HG02588 (cell line): ENCODE measurements around the gene LATS1.
"Not testable (repeated sequence)": the region's sequence is repeated elsewhere in the genome, so short reads cannot be mapped to it uniquely, and the experiment has no call there.

Source experiments
- ATAC-seq: cut with Tn5 transposase; IDR thresholded peaks from one replicate; pipeline ENCODE4 v1.9.1; 2021; ENCODE audit warnings: mild to moderate bottlenecking, moderate library complexity; ENCODE audit not compliant: unreplicated experiment

Gene LATS1

GRCh38 chr6:149728499-149729234, 10.8 kb upstream of the LATS1 start:
- no peak for ATAC-seq

- ATAC-seq = no peak
Observed at GRCh38 chr6:149727793-149728498, 10.0 kb upstream of the LATS1 start.

GRCh38 chr6:149725785-149726184, 7.9 kb upstream of the LATS1 start:
- ATAC-seq = no peak

GRCh38 chr6:149723771-149724417, 6.0 kb upstream of the LATS1 start:
- no peak for ATAC-seq

GRCh38 chr6:149723262-149723661, 5.4 kb upstream of the LATS1 start:
- no peak for ATAC-seq

- no peak for ATAC-seq
Observed at GRCh38 chr6:149719531-149719930, 1.6 kb upstream of the LATS1 start.

GRCh38 chr6:149717255-149717587, 680 bp downstream of the LATS1 start:
- ATAC-seq = no peak

- no peak for ATAC-seq
Observed at GRCh38 chr6:149716181-149716963, 1.5 kb downstream of the LATS1 start.

GRCh38 chr6:149714442-149714841, 3.5 kb downstream of the LATS1 start:
- no peak for ATAC-seq

GRCh38 chr6:149711711-149712110, 6.2 kb downstream of the LATS1 start:
- no peak for ATAC-seq

GRCh38 chr6:149701714-149702113, 16.2 kb downstream of the LATS1 start:
- no peak for ATAC-seq

GRCh38 chr6:149699150-149699549, 18.8 kb downstream of the LATS1 start:
- no peak for ATAC-seq

GRCh38 chr6:149698175-149698574, 19.7 kb downstream of the LATS1 start:
- no peak for ATAC-seq

- no peak for ATAC-seq
Observed at GRCh38 chr6:149696901-149697300, 21.0 kb downstream of the LATS1 start.

- no peak for ATAC-seq
Observed at GRCh38 chr6:149694921-149695320, 23.0 kb downstream of the LATS1 start.

- no peak for ATAC-seq
Observed at GRCh38 chr6:149691201-149691600, 26.7 kb downstream of the LATS1 start.

- ATAC-seq = no peak
Observed at GRCh38 chr6:149686230-149686629, 31.7 kb downstream of the LATS1 start.

- no peak for ATAC-seq
Observed at GRCh38 chr6:149683256-149683859, 34.5 kb downstream of the LATS1 start.

- not testable (repeated sequence) for ATAC-seq
Observed at GRCh38 chr6:149681845-149682244, 36.1 kb downstream of the LATS1 start.

GRCh38 chr6:149681209-149681608, 36.7 kb downstream of the LATS1 start:
- ATAC-seq = no peak

- ATAC-seq = peak; percentile 55
Observed at GRCh38 chr6:149680503-149680902, 37.4 kb downstream of the LATS1 start.
